SU-DHL-6 (cell line): ENCODE results near the gene CNTFR.

Experiments
- H2AFZ ChIP-seq: fragments of 200-600 bp; sonication (generic); 2 replicates; pipeline ENCODE4 v1.6.1; 2014; ENCODE audit warnings: low read depth, mild to moderate bottlenecking, moderate library complexity, mixed read lengths, antibody characterized with exemption, low read length; ENCODE audit not compliant: severe bottlenecking
- H3F3A ChIP-seq: fragments of 200-600 bp; shearing (Covaris generic); 2 replicates; pipeline ENCODE4 v1.6.0; 2016; ENCODE audit warnings: antibody characterized with exemption, mild to moderate bottlenecking; ENCODE audit not compliant: insufficient read depth
- H3K27ac ChIP-seq: fragments of 200-600 bp; sonication (generic); 2 replicates; pipeline ENCODE4 v1.5.1; 2016; ENCODE audit warnings: low read depth, mild to moderate bottlenecking, low read length, moderate library complexity, mixed read lengths
- H3K27me3 ChIP-seq: fragments of 200-600 bp; sonication (generic), shearing (Covaris generic); 2 replicates; pipeline ENCODE4 v1.6.0; 2014; ENCODE audit warnings: mild to moderate bottlenecking, low read length
- H3K36me3 ChIP-seq: fragments of 200-600 bp; sonication (generic); 2 replicates; pipeline ENCODE4 v1.6.1; 2014; ENCODE audit warnings: mild to moderate bottlenecking, low read length, mixed read lengths
- H3K4me2 ChIP-seq: fragments of 300-600, 200-600 bp; shearing (Covaris generic), sonication (generic); 2 replicates; pipeline ENCODE4 v1.6.0; 2014; ENCODE audit warnings: low read length, low read depth, mild to moderate bottlenecking; ENCODE audit not compliant: poor library complexity, severe bottlenecking
- H3K4me3 ChIP-seq: fragments of 200-600 bp; sonication (generic); 2 replicates; pipeline ENCODE4 v1.5.1; 2014; ENCODE audit warnings: antibody characterized with exemption, low read length, mild to moderate bottlenecking, mixed read lengths; ENCODE audit not compliant: insufficient read depth, poor library complexity, severe bottlenecking
- H3K79me2 ChIP-seq: fragments of 200-600 bp; sonication (generic); 2 replicates; pipeline ENCODE4 v1.6.1; 2014; ENCODE audit warnings: mild to moderate bottlenecking, low read length, moderate library complexity; ENCODE audit not compliant: insufficient read depth
- H3K9ac ChIP-seq: fragments of 200-600 bp; sonication (generic); 2 replicates; pipeline ENCODE4 v1.7.0; 2014; ENCODE audit warnings: mild to moderate bottlenecking, low read length
- H3K9me2 ChIP-seq: fragments of 200-600 bp; sonication (generic); replicated peaks from 2 replicates; pipeline ENCODE4 v1.6.1; 2014; ENCODE audit warnings: low read length; ENCODE audit not compliant: insufficient read depth
- H3K9me3 ChIP-seq: fragments of 200-600 bp; sonication (generic); 2 replicates; pipeline ENCODE4 v1.6.1; 2014; ENCODE audit warnings: low read length, mixed read lengths; ENCODE audit not compliant: insufficient read depth
- H4K20me1 ChIP-seq: fragments of 200-600 bp; sonication (generic); 2 replicates; pipeline ENCODE4 v1.6.1; 2014; ENCODE audit warnings: low read depth, mild to moderate bottlenecking, antibody characterized with exemption, low read length, moderate library complexity, mixed read lengths
- CTCF ChIP-seq: fragments of 200-600 bp; sonication (generic); IDR thresholded peaks from one replicate; pipeline ENCODE4 v1.5.1; 2017; ENCODE audit warnings: antibody characterized with exemption, mild to moderate bottlenecking, low read length, moderate library complexity; ENCODE audit not compliant: insufficient read depth, poor library complexity, severe bottlenecking
- EZH2phosphoT487 ChIP-seq: fragments of 200-600 bp; sonication (generic), shearing (Covaris generic); conservative IDR thresholded peaks from 2 replicates; pipeline ENCODE4 v1.6.1; 2018; ENCODE audit warnings: mild to moderate bottlenecking, antibody characterized with exemption, low read length, moderate library complexity, mixed read lengths

The CNTFR gene

GRCh38 chr9:34520505-34521385 lies 68.8 kb downstream of the CNTFR start:
- no peaks in the 10 kb centered on the region for H3K9me2 ChIP-seq
- H3K4me3 ChIP-seq, result no peak overlapping the region
- no peak overlapping the region for H3K4me2 ChIP-seq

GRCh38 chr9:34520096-34520495 lies 69.4 kb downstream of the CNTFR start:
- Histone ChIP-seq H3K4me2 (no peak overlapping the region), H3K27ac (no peak overlapping the region), H3K36me3 (no peaks in the 10 kb centered on the region), H4K20me1 (no peaks in the 10 kb centered on the region), H3K9me2 (no peaks in the 10 kb centered on the region), H3F3A (no peaks in the 10 kb centered on the region), H3K4me3 (no peak overlapping the region), H2AFZ (no peak overlapping the region), H3K9me3 (no peaks in the 10 kb centered on the region), H3K9ac (no peak overlapping the region), H3K27me3 (no peaks in the 10 kb centered on the region), H3K79me2 (no peaks in the 10 kb centered on the region)
- TF ChIP-seq CTCF (no peak), EZH2phosphoT487 (no peak)

More at GRCh38 chr9:34520505-34521385, 68.8 kb downstream of the CNTFR start:
- H3K27ac ChIP-seq, result no peak overlapping the region
- no peaks in the 10 kb centered on the region for H3F3A ChIP-seq
- H3K79me2 ChIP-seq, result no peaks in the 10 kb centered on the region
- no peaks in the 10 kb centered on the region for H3K9me3 ChIP-seq
- no peak overlapping the region for H2AFZ ChIP-seq
- no peak overlapping the region for H3K9ac ChIP-seq
- H4K20me1 ChIP-seq, result no peaks in the 10 kb centered on the region
- TF ChIP-seq CTCF (no peak), EZH2phosphoT487 (no peak)
- no peaks in the 10 kb centered on the region for H3K36me3 ChIP-seq
- no peaks in the 10 kb centered on the region for H3K27me3 ChIP-seq

- Histone ChIP-seq H3K4me2 (no peak overlapping the region), H4K20me1 (no peaks in the 10 kb centered on the region), H2AFZ (no peak overlapping the region), H3K79me2 (no peaks in the 10 kb centered on the region), H3K9ac (no peak overlapping the region), H3K27ac (no peak overlapping the region), H3K36me3 (no peaks in the 10 kb centered on the region), H3F3A (no peaks in the 10 kb centered on the region), H3K9me3 (no peaks in the 10 kb centered on the region), H3K27me3 (no peaks in the 10 kb centered on the region), H3K4me3 (no peak overlapping the region), H3K9me2 (no peaks in the 10 kb centered on the region)
- TF ChIP-seq CTCF (peak; percentile 15), EZH2phosphoT487 (no peak)
Observed at GRCh38 chr9:34519321-34520020, 70.1 kb downstream of the CNTFR start.
